Activated naive CD8-positive, alpha-beta T cell treated with anti-CD3 and anti-CD28 coated beads for 36 hours (primary cell): Measurements from ENCODE around the gene PSMC6. TPM values are rescaled to one million over a fixed set of nuclear protein-coding genes. Genes with fewer than 3 reads are reported as not detected.

Experiments
- total RNA-seq, 2 experiments: library from RNA; stranded (reverse); gene quantifications; one replicate each; pipeline ENCODE4 v1.2.3, GENCODE V29; 2021

PSMC6 gene
- total RNA-seq, 2 experiments from 2014 or later: 117 to 123 TPM

Other genes starting within 250 kb of the PSMC6 start
- 1 to 10 TPM; 6.6 to 8.1 TPM for gene TXNDC16, start 154.7 kb upstream of the PSMC6 start, total RNA-seq
- gene GPR137C, start 154.4 kb upstream of the PSMC6 start, total RNA-seq: under 1 TPM; 0.27 to 0.32 TPM
- 100 to 1,000 TPM; 120 to 121 TPM for gene ERO1A, start 11.6 kb upstream of the PSMC6 start, total RNA-seq
- 10 to 100 TPM; 16.3 to 17.5 TPM for gene STYX, start 23.0 kb downstream of the PSMC6 start, total RNA-seq
- gene GNPNAT1, start 84.4 kb downstream of the PSMC6 start, total RNA-seq: 10 to 100 TPM; 42.2 to 42.4 TPM
- 1 to 10 TPM; 1.3 to 2.3 TPM for gene FERMT2, start 243.8 kb downstream of the PSMC6 start, total RNA-seq